Esophagus muscularis mucosa (tissue), 4 donors: Measurements from ENCODE around the gene CCNI2. TPM values are rescaled to one million over a fixed set of nuclear protein-coding genes. Genes with fewer than 3 reads are reported as not detected.

Source experiments
- DNase-seq: peaks from one replicate; pipeline ENCODE4 v3.0.0-alpha.2; 2017; ENCODE audit errors: extremely low spot score
- H3K27ac ChIP-seq, 4 donors: fragments of 200-600 bp; sonication (generic); replicated peaks in 1 of 4; 1 replicate in 3 of 4; 2 replicates in 1 of 4; pipeline ENCODE4 v1.5.1; 2016 to 2019; ENCODE audit warnings: mild to moderate bottlenecking in 1 of 4
- H3K27me3 ChIP-seq, 4 donors: fragments of 200-600 bp; sonication (generic); one replicate each; pipeline versions ENCODE4 v1.5.1 to v1.6.0; 2016 to 2019
- H3K36me3 ChIP-seq, 4 donors: fragments of 200-600 bp; sonication (generic); one replicate each; pipeline ENCODE4 v1.5.1; 2016 to 2019
- H3K4me1 ChIP-seq, 4 donors: fragments of 200-600 bp; sonication (generic); one replicate each; pipeline ENCODE4 v1.5.1; 2016 to 2019
- H3K4me3 ChIP-seq, 4 donors: fragments of 200-600 bp; sonication (generic); 1 replicate in 2 of 4; 2 replicates in 2 of 4; pipeline ENCODE4 v1.5.1; 2016 to 2019; ENCODE audit warnings: mild to moderate bottlenecking in 4 of 4, moderate library complexity in 1 of 4
- H3K9me3 ChIP-seq, 4 donors: fragments of 200-600 bp; sonication (generic); 1 replicate in 3 of 4; 2 replicates in 1 of 4; pipeline ENCODE4 v1.5.1; 2016 to 2019
- CTCF ChIP-seq, 3 experiments: fragments of 200-600 bp in 2 of 3; fragments of 450-650 bp in 1 of 3; sonication (generic) in 2 of 3; IDR thresholded peaks; one replicate each; pipeline ENCODE4 v1.5.1; 2017 to 2019; ENCODE audit warnings: antibody characterized with exemption in 3 of 3, mild to moderate bottlenecking in 2 of 3, moderate library complexity in 1 of 3
- EP300 ChIP-seq: sonication (generic); formaldehyde crosslinking; IDR thresholded peaks from one replicate; pipeline ENCODE4 v1.6.1; 2017; ENCODE audit warnings: antibody characterized with exemption
- POLR2A ChIP-seq: fragments of 450-650 bp; IDR thresholded peaks from one replicate; pipeline ENCODE4 v1.6.1; 2017; ENCODE audit warnings: antibody characterized with exemption, moderate library complexity, mild to moderate bottlenecking, low read depth
- POLR2AphosphoS5 ChIP-seq, 2 donors: sonication (generic); formaldehyde crosslinking; IDR thresholded peaks; one replicate each; pipeline ENCODE4 v1.6.1; 2017; ENCODE audit warnings: antibody characterized with exemption in 2 of 2
- WGBS: methylation state at CpG from one replicate; pipeline ENCODE4 v1.1.5; 2018; 5-methylcytosine and 5-hydroxymethylcytosine counted together
- intact Hi-C: fragments of 100-400 bp; cut with DNase I; formaldehyde crosslinking; loops from one replicate; pipeline ENCODE4 v1.15.1; 2023
- total RNA-seq, 4 donors: library from RNA; depleted of rRNA; stranded (reverse); fragments of >200 nt; gene quantifications; one replicate each; pipeline versions ENCODE4 v1.1.0 to v1.2.1, GENCODE V29; 2016

CCNI2 gene
- total RNA-seq, 4 donors from 2014 or later: 0.39 TPM; not detected in 3

- Histone ChIP-seq H3K36me3 (no peaks in the 10 kb centered on the region), H3K27ac (no peak overlapping the region), H3K9me3 (no peaks in the 10 kb centered on the region), H3K4me1 (peaks cover 0 to 5% (median 3%) of the 10 kb centered on the region in 4 donors), H3K27me3 (peaks cover 0 to 5% (median 0%) of the 10 kb centered on the region in 4 donors), H3K4me3 (no peak overlapping the region)
- intact Hi-C loops: no loop called here
- TF ChIP-seq POLR2AphosphoS5 (IDR thresholded peaks at IDR 0.05): no peak
- no peak for TF ChIP-seq CTCF (IDR thresholded peaks at IDR 0.05)
- no peak for TF ChIP-seq EP300
- no peak for TF ChIP-seq POLR2A
- WGBS: 96% methylated on average over 6 of the region's 8 CpGs
- no peak for DNase-seq
These were observed 42.0 kb downstream of the CCNI2 start for GRCh38 chr5:132788990-132789886.

- no peak overlapping the region for H3K27ac ChIP-seq
- WGBS: 79% methylated on average over 2 of the region's 2 CpGs
- H3K27me3 ChIP-seq: peaks cover 0 to 5% (median 0%) of the 10 kb centered on the region in 4 donors
- TF ChIP-seq CTCF (IDR thresholded peaks at IDR 0.05) (no peak), EP300 (no peak), POLR2A (no peak)
- no peak overlapping the region for H3K4me3 ChIP-seq
- intact Hi-C loops: no loop called here
- H3K36me3 ChIP-seq: no peaks in the 10 kb centered on the region
- no peak for DNase-seq
- H3K4me1 ChIP-seq: peaks cover 0 to 4% (median under 1%) of the 10 kb centered on the region in 4 donors
- no peaks in the 10 kb centered on the region for H3K9me3 ChIP-seq
These were observed 43.1 kb downstream of the CCNI2 start for GRCh38 chr5:132790201-132790865.

- TF ChIP-seq CTCF (IDR thresholded peaks at IDR 0.05) (no peak), EP300 (no peak), POLR2A (no peak), POLR2AphosphoS5 (IDR thresholded peaks at IDR 0.05) (no peak)
These were observed 43.8 kb downstream of the CCNI2 start for GRCh38 chr5:132791026-132791425.

GRCh38 chr5:132797651-132798050, 50.4 kb downstream of the CCNI2 start:
- intact Hi-C loops: no loop called here
- Histone ChIP-seq H3K4me3 (no peak overlapping the region), H3K27me3 (peaks cover 0 to 10% (median 0%) of the 10 kb centered on the region in 4 donors), H3K36me3 (no peaks in the 10 kb centered on the region), H3K27ac (no peak overlapping the region), H3K4me1 (no peaks in the 10 kb centered on the region), H3K9me3 (no peaks in the 10 kb centered on the region)
- no peak for DNase-seq
- TF ChIP-seq CTCF (IDR thresholded peaks at IDR 0.05) (no peak), EP300 (no peak), POLR2AphosphoS5 (IDR thresholded peaks at IDR 0.05) (no peak), POLR2A (no peak)
- 73% methylated on average over 2 of the region's 2 CpGs for WGBS

More at GRCh38 chr5:132791026-132791425, 43.8 kb downstream of the CCNI2 start:
- no peaks in the 10 kb centered on the region for H3K4me1 ChIP-seq
- no peaks in the 10 kb centered on the region for H3K9me3 ChIP-seq
- H3K36me3 ChIP-seq: no peaks in the 10 kb centered on the region
- WGBS: 84% methylated on average over 3 of the region's 3 CpGs
- DNase-seq: no peak
- intact Hi-C loops: no loop called here
- H3K27ac ChIP-seq: no peak overlapping the region
- peaks cover 0 to 5% (median 0%) of the 10 kb centered on the region in 4 donors for H3K27me3 ChIP-seq
- H3K4me3 ChIP-seq: no peak overlapping the region
